HG03060 (cell line): ENCODE results near the gene SUV39H2.
"Not testable (repeated sequence)": the region's sequence is repeated elsewhere in the genome, so short reads cannot be mapped to it uniquely, and the experiment has no call there.

ENCODE experiments used
- ATAC-seq: cut with Tn5 transposase; IDR thresholded peaks from one replicate; pipeline ENCODE4 v1.9.1; 2021; ENCODE audit warnings: low read depth, moderate number of reproducible peaks; ENCODE audit not compliant: unreplicated experiment

SUV39H2 gene

DNA sequence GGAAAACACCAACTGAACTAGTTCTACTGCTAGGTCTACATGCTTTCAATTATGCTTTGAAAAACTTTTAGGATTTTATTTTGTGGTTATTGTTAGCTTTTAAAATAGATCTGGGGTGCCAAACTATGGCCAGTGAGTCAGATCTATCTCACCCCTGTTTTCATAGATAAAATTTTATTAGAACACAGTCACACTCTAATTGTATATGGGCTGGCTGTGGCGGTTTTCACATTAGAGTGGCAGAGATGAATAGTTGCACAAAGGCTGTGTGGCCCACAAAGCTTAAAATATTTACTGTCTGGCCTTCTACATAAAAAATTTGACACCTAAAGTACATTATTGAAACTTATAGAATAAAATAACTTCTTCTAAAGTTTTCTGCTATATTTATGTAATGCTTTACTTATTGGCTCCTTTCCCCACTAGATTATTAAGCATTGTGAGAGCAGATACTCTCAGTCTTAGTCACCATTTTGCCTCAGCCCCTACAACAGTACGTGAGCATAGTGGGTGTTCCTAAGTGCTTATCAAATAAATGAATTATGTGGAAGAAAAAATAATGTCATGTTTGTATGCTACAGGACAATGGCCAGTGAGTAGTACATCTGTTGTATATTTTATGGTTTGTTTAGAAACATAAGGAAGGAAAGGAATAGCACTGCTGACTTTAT, 5.4 kb upstream of the SUV39H2 start:
- peak; percentile 64 for ATAC-seq

DNA sequence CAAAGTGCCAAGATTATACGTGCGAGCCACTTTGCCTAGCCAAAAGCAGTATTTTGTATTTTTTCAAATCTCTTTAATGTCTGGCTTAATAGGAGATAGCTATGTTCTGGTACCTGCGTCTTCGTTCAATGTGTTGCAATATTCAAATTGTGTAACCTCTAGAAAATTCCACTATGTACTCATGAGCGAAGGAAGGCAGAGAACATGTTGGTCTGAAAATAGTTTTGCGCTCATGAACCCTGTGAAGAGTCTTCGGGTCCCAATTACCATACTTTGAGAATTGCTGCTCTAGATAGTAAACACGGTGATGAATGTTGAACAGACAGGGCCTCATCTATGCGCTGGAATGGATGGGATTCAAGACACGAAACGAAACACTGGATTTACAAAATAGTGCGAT, 2.7 kb upstream of the SUV39H2 start:
- ATAC-seq: no peak

DNA sequence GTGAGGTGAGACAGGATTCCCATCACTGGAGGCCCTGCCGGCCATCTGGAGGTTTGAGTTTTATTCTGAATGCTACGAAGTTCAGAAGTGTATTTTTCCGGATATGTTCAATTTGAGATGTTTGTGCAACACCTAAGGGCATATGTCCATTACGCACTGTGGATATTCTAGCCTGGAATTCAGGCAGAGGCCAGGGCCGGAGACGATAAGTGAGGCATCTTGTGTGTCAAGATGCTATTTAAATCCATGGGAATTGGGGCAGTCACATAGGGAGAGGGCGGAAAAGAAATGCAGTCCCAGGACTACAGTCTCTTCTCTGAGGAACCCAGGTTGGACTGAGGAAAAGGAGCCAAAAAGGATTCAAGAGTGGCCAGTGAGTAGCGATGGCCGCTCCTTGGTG, 1.9 kb upstream of the SUV39H2 start:
- ATAC-seq: no peak

DNA sequence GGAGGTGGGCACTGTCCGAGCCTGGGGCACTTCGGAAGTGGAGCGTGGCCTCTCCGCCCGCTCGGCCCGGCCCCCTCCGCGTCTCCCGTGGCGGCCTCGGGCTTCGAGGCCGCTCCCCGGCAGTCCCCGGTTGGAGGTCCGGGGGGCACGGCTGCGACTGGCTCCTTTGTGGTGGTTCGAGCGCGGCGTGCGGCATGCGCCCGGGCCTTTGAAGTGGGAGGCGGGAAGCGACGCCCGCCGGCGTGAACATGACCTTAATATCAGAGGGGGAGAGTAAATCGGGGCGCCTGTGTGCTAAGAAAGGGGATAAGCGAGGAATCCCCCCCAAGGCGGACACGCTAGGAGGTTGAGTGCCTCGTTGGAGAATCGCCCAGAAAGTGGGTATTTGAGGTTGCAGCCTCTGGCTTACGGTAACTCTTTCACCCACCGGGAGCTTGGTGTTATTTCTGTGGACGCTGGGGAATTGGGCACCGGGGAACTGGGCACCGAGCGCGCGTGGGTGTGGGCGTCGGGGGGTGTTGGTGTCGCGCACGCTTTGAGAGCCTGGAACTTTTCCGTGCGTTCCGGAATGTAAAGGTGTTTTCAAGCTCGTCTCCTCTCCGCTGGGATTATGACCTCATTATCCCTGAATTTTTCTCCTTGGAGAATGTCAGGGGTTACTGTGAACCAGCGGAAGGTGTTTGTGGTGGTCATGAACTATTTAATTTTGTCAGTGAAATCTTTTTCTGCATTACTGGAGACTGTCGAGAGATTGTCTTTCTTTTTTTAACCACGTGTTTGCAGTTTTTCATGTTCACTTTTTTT, 660 bp downstream of the SUV39H2 start:
- ATAC-seq: no peak

DNA sequence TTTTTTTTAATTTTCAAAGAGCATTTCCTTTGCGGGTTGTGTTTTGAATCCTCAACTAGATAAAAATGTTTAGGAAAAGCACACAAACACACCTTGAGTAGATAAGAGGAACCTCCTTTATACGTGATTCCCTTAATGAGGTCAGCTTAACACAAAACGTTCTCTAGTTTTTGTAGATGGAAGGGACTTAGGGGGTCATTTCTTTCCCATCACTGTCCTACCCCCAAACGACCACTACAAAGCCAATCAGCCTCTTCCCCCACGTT, 1.2 kb downstream of the SUV39H2 start:
- ATAC-seq: no peak

- no peak for ATAC-seq
Observed at GRCh38 chr10:14880229-14880628, 1.6 kb downstream of the SUV39H2 start.

GRCh38 chr10:14884082-14884481, 5.4 kb downstream of the SUV39H2 start:
- no peak for ATAC-seq

GRCh38 chr10:14889318-14889717, 10.7 kb downstream of the SUV39H2 start:
- no peak for ATAC-seq

GRCh38 chr10:14891151-14891550, 12.5 kb downstream of the SUV39H2 start:
- no peak for ATAC-seq

DNA sequence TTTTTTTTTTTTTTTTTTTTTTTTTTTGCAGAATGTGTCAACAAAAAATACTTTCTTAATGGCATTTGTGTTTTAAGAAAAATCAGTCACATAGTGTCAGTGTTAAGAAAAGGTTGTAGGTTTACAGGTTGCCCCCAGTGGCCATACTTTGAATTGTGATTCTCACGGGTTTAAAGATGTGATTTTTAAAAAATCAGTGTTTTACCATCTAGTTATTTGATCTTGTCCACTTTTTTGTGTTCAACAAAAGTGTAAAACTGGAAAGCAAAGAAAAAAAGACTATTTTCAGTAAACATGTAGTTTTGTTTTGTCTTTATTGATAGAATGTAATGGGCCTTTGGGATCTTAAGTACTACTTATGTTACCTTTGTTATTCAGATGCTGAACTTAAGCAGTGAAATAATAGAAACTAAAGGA, 25.7 kb downstream of the SUV39H2 start:
- ATAC-seq: no peak

DNA sequence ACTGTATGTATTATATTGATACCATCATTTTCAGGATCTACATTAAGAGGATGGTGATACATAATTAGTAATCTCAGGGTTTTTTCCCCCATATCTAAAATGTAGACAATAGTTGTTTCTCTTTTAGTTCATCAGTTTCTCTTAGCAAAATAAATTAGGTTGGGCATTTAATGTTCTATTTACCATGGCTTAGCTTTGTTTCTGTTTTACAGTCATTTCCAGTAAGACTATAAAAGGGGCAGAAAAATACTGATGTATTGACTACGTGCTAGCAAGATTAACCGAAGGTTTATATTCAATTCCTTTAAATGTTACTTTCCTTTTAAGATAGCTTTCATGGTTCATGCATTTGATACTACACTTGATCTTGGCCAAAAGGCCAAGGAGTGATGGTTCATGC, 26.2 kb downstream of the SUV39H2 start:
- no peak for ATAC-seq

GRCh38 chr10:14905890-14906289, 27.2 kb downstream of the SUV39H2 start:
- ATAC-seq: no peak

- ATAC-seq: no peak
Observed at GRCh38 chr10:14906765-14907164, 28.1 kb downstream of the SUV39H2 start.

GRCh38 chr10:14907591-14907990, 28.9 kb downstream of the SUV39H2 start:
- not testable (repeated sequence) for ATAC-seq

DNA sequence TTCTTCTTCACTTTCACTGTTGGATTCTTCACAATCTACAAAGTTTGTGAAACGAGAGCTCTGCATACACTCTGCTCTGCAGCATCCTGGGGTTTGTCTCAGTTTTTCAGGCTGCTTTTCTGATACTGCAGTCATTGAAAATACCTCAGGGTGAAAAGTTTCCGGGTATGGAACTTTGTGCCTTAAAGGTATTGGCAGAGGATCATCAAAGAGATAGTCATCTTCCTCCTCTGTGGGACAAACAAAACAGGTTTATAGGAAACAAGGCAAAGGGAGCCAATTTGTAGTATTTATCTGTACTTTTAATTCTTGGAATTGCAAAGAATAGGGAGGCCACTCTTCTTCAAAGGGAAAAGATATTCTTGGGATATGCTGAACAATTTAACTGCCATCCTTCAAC, 30.4 kb downstream of the SUV39H2 start:
- ATAC-seq: no peak

DNA sequence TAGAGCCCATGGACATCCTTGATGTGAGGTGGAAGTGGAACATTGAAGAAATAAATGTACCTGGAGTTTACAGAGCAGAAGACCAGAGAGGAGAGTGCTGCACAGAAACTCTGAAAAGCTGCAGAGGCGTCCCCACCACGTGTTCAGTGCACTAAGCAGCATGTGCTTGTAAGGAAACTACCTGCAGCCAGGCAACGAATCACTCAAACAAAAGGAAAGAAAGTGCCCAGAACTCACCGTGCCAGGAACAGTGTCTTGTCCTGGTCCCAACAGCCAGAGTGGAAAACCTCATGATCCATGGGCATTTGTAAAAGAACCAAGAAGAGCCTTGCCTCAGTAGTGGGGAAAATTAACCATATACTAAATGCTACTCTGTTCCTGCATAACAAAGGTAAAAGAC, 32.3 kb downstream of the SUV39H2 start:
- ATAC-seq: no peak

- no peak for ATAC-seq
Observed at GRCh38 chr10:14911801-14912200, 33.1 kb downstream of the SUV39H2 start.

GRCh38 chr10:14916600-14916999, 37.9 kb downstream of the SUV39H2 start:
- ATAC-seq: no peak

- no peak for ATAC-seq
Observed at GRCh38 chr10:14917827-14918226, 39.2 kb downstream of the SUV39H2 start.

- ATAC-seq: no peak
Observed at GRCh38 chr10:14918964-14919363, 40.3 kb downstream of the SUV39H2 start.

- ATAC-seq: no peak
Observed at GRCh38 chr10:14924013-14924412, 45.3 kb downstream of the SUV39H2 start.

GRCh38 chr10:14925268-14925667, 46.6 kb downstream of the SUV39H2 start:
- ATAC-seq: no peak
